Testis (tissue), 2 donors: ENCODE measurements around the gene IQUB.

Experiments
- POLR2A ChIP-seq: fragments of 450-650 bp; IDR thresholded peaks from one replicate; pipeline ENCODE4 v1.6.1; 2017; ENCODE audit warnings: antibody characterized with exemption, mild to moderate bottlenecking, moderate library complexity
- TF ChIP-seq, protein P1 (sequence below), 3 experiments: fragments of 450-650 bp in 2 of 3; fragments of 200-600 bp in 1 of 3; sonication (generic) in 1 of 3; IDR thresholded peaks; one replicate each; pipeline ENCODE4 v1.5.1; 2016 to 2019; ENCODE audit warnings: antibody characterized with exemption in 3 of 3, mild to moderate bottlenecking in 2 of 3, moderate library complexity in 1 of 3

DNA sequence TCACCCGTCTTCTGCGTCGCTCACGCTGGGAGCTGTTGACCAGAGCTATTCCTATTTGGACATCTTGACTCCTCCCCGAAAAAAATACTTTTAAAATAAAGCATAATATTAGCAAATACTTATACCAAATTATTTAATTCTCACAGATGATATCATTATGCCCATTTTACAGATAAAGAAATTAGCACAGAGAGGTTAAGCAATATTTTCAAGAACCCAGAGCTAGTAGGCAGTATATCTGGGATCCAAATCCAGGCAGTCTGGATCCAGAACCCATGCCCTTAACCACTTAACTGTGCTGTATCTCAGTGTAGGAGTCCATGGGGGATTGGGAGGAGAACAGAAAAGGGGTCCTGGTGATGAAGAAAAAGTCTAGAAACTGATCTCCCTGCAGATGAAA is 6.1 kb downstream of the IQUB start:
- TF ChIP-seq, protein P1, sequence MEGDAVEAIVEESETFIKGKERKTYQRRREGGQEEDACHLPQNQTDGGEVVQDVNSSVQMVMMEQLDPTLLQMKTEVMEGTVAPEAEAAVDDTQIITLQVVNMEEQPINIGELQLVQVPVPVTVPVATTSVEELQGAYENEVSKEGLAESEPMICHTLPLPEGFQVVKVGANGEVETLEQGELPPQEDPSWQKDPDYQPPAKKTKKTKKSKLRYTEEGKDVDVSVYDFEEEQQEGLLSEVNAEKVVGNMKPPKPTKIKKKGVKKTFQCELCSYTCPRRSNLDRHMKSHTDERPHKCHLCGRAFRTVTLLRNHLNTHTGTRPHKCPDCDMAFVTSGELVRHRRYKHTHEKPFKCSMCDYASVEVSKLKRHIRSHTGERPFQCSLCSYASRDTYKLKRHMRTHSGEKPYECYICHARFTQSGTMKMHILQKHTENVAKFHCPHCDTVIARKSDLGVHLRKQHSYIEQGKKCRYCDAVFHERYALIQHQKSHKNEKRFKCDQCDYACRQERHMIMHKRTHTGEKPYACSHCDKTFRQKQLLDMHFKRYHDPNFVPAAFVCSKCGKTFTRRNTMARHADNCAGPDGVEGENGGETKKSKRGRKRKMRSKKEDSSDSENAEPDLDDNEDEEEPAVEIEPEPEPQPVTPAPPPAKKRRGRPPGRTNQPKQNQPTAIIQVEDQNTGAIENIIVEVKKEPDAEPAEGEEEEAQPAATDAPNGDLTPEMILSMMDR (IDR thresholded peaks at IDR 0.05): no peak
- TF ChIP-seq POLR2A: no peak
